ENCODE data around the gene TBC1D25.
"Not testable (repeated sequence)": the region's sequence is repeated elsewhere in the genome, so short reads cannot be mapped to it uniquely, and the experiment has no call there.

- TF ChIP-seq, protein P1, sequence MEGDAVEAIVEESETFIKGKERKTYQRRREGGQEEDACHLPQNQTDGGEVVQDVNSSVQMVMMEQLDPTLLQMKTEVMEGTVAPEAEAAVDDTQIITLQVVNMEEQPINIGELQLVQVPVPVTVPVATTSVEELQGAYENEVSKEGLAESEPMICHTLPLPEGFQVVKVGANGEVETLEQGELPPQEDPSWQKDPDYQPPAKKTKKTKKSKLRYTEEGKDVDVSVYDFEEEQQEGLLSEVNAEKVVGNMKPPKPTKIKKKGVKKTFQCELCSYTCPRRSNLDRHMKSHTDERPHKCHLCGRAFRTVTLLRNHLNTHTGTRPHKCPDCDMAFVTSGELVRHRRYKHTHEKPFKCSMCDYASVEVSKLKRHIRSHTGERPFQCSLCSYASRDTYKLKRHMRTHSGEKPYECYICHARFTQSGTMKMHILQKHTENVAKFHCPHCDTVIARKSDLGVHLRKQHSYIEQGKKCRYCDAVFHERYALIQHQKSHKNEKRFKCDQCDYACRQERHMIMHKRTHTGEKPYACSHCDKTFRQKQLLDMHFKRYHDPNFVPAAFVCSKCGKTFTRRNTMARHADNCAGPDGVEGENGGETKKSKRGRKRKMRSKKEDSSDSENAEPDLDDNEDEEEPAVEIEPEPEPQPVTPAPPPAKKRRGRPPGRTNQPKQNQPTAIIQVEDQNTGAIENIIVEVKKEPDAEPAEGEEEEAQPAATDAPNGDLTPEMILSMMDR (IDR thresholded peaks at IDR 0.05; ENCODE audit: insufficient read depth, low read depth, low read length) = not testable (repeated sequence)
- not testable (repeated sequence) for TF ChIP-seq EZH2 (IDR thresholded peaks at IDR 0.05; ENCODE audit: insufficient read depth, low read length)
Observed at GRCh38 chrX:48519481-48519880, 20.0 kb upstream of the TBC1D25 start.

Measured in astrocyte (in vitro differentiated cells and primary cell).